DMS53 (cell line): ENCODE measurements around the gene CLPTM1L.
"Not testable (repeated sequence)": the region's sequence is repeated elsewhere in the genome, so short reads cannot be mapped to it uniquely, and the experiment has no call there.

ENCODE experiments used
- DNase-seq: peaks from one replicate; lab custom pipeline; 2025; lab: John Stamatoyannopoulos, UW

The CLPTM1L gene

GRCh38 chr5:1359031-1359645, 14.2 kb upstream of the CLPTM1L start:
- no peak for DNase-seq

GRCh38 chr5:1358726-1359025, 13.8 kb upstream of the CLPTM1L start:
- DNase-seq, result no peak

- DNase-seq, result no peak
Observed at GRCh38 chr5:1357946-1358725, 13.2 kb upstream of the CLPTM1L start.

GRCh38 chr5:1356873-1357787, 12.2 kb upstream of the CLPTM1L start:
- DNase-seq, result no peak

GRCh38 chr5:1354576-1354975, 9.7 kb upstream of the CLPTM1L start:
- DNase-seq, result no peak

- no peak for DNase-seq
Observed at GRCh38 chr5:1352231-1353219, 7.6 kb upstream of the CLPTM1L start.

- DNase-seq, result no peak
Observed at GRCh38 chr5:1351156-1351555, 6.3 kb upstream of the CLPTM1L start.

GRCh38 chr5:1349246-1349645, 4.3 kb upstream of the CLPTM1L start:
- DNase-seq, result peak; percentile 27

GRCh38 chr5:1348986-1349245, 4.0 kb upstream of the CLPTM1L start:
- DNase-seq, result no peak

GRCh38 chr5:1347571-1347970, 2.7 kb upstream of the CLPTM1L start:
- DNase-seq, result no peak

GRCh38 chr5:1346627-1347440, 1.9 kb upstream of the CLPTM1L start:
- no peak for DNase-seq

GRCh38 chr5:1345876-1346626, 1.2 kb upstream of the CLPTM1L start:
- no peak for DNase-seq

GRCh38 chr5:1343931-1344901, 683 bp downstream of the CLPTM1L start:
- peak; percentile 73 for DNase-seq

GRCh38 chr5:1343315-1343751, 1.6 kb downstream of the CLPTM1L start:
- DNase-seq, result no peak

- DNase-seq, result not testable (repeated sequence)
Observed at GRCh38 chr5:1342711-1343110, 2.2 kb downstream of the CLPTM1L start.

- DNase-seq, result no peak
Observed at GRCh38 chr5:1342268-1342667, 2.6 kb downstream of the CLPTM1L start.

GRCh38 chr5:1341863-1342262, 3.0 kb downstream of the CLPTM1L start:
- DNase-seq, result no peak

GRCh38 chr5:1339818-1340210, 5.1 kb downstream of the CLPTM1L start:
- DNase-seq, result not testable (repeated sequence)
